Measurements from ENCODE around the gene EBF3. TPM values are rescaled to one million over a fixed set of nuclear protein-coding genes. Genes with fewer than 3 reads are reported as not detected.

Gene EBF3
- total and polyA plus RNA-seq, 2 experiments from 2014 or later: 0.27 to 0.49 TPM

DNA sequence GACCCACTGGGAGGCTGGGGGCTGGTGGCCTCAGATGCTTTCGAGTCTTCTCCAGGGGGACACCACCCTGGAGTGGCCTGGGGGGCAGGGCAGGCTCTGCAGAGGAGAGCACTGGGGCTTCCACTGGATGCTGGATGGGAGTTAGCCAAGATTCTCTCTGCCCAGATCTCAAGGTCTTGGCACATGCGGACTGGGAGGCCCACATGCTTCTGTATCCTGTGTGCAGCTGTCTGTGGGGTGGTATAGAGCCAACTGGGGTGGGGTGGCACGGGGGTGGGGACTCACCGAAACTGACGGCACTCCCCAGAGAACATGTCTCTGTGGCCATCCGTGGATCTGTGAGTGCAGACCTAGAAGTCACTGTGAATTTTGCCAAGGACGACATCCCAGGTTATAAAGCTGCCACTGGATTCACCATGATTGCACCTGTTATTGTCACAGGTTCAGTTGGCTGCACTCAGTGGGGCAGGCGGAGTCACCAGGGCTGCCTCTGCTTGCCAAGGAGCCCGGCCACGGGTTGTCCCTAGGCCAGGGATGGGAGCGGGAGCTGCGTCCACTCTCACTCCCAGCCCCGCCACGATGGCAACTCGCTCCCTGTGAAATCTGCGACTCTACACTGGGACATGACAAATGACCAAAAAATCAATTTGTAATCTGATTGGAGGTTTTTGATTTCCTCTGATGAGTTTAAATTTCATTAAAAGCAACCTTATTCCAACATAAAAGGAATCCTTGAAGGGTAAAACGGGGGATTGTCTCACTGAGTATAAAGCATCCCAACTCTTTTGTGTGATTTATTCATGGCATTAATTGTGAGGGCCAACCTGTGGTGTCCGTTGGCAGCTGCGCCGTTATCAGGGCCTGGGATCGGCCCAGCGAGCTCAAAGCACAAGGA, 131.3 kb downstream of the EBF3 start (continued):
- TF ChIP-seq, protein P1, sequence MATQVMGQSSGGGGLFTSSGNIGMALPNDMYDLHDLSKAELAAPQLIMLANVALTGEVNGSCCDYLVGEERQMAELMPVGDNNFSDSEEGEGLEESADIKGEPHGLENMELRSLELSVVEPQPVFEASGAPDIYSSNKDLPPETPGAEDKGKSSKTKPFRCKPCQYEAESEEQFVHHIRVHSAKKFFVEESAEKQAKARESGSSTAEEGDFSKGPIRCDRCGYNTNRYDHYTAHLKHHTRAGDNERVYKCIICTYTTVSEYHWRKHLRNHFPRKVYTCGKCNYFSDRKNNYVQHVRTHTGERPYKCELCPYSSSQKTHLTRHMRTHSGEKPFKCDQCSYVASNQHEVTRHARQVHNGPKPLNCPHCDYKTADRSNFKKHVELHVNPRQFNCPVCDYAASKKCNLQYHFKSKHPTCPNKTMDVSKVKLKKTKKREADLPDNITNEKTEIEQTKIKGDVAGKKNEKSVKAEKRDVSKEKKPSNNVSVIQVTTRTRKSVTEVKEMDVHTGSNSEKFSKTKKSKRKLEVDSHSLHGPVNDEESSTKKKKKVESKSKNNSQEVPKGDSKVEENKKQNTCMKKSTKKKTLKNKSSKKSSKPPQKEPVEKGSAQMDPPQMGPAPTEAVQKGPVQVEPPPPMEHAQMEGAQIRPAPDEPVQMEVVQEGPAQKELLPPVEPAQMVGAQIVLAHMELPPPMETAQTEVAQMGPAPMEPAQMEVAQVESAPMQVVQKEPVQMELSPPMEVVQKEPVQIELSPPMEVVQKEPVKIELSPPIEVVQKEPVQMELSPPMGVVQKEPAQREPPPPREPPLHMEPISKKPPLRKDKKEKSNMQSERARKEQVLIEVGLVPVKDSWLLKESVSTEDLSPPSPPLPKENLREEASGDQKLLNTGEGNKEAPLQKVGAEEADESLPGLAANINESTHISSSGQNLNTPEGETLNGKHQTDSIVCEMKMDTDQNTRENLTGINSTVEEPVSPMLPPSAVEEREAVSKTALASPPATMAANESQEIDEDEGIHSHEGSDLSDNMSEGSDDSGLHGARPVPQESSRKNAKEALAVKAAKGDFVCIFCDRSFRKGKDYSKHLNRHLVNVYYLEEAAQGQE (IDR thresholded peaks at IDR 0.05; ENCODE audit: unreplicated experiment): no peak
- no peak for TF ChIP-seq EZH2phosphoT487 (IDR thresholded peaks at IDR 0.05; ENCODE audit: unreplicated experiment)
- no peak for TF ChIP-seq POLR2AphosphoS5 (IDR thresholded peaks at IDR 0.05; ENCODE audit: low read depth)
- no peak for TF ChIP-seq ZNF331 (CRISPR knock-in tag; IDR thresholded peaks at IDR 0.05; ENCODE audit: low read depth)

DNA sequence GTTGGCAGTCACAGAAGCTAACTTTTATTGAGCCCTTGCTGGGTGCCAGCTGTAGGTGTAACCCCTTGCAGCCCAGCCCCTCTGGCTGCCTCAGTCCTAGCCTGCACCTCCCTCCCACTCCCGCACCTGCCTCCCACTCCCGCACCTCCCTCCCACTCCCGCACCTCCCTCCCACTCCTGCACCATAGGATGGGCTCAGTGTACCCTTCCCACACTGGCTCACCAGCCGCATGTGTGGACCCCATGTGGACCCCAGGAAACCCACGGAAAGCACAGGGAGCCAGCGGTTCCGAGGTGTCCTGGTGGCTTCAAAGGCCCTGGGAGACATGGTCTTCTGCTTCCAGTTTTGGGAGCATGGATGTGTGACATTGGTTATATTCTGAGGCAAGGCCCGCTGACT, 132.9 kb downstream of the EBF3 start:
- no peak overlapping the region for H3K4me3 Mint-ChIP-seq
- H3K4me2 ChIP-seq: no peak overlapping the region
- no peaks in the 10 kb centered on the region for H3K4me1 Mint-ChIP-seq
- ATAC-seq (no peak), DNase-seq (ENCODE audit: low spot score) (no peak)
- no peak overlapping the region for H2AFZ ChIP-seq
- H3K27me3 ChIP-seq (ENCODE audit: insufficient read depth): no peaks in the 10 kb centered on the region
- no peaks in the 10 kb centered on the region for H3K79me2 ChIP-seq (replicated peaks; ENCODE audit: insufficient read depth)
- H3K4me1 ChIP-seq (ENCODE audit: insufficient read depth): no peaks in the 10 kb centered on the region
- no peaks in the 10 kb centered on the region for H3K9me2 ChIP-seq (ENCODE audit: insufficient read depth)
- no peak overlapping the region for H3K27ac Mint-ChIP-seq
- H3F3A ChIP-seq (replicated peaks; ENCODE audit: low read depth): no peaks in the 10 kb centered on the region
- H3K27me3 Mint-ChIP-seq (ENCODE audit: insufficient read depth, low read depth, poor library complexity): peaks cover 8% of the 10 kb centered on the region
- no peaks in the 10 kb centered on the region for H4K20me1 ChIP-seq (replicated peaks; ENCODE audit: insufficient read depth)
- H3K4me3 ChIP-seq: no peak overlapping the region
- H3K36me3 Mint-ChIP-seq (ENCODE audit: low read depth): no peaks in the 10 kb centered on the region
- H3K9me3 Mint-ChIP-seq: no peaks in the 10 kb centered on the region
- H3K36me3 ChIP-seq (ENCODE audit: insufficient read depth): no peaks in the 10 kb centered on the region
- no peak overlapping the region for H3K27ac ChIP-seq (ENCODE audit: low read depth)
- TF ChIP-seq NANOG (IDR thresholded peaks at IDR 0.05; ENCODE audit: borderline replicate concordance): no peak
- no peak for TF ChIP-seq CTCF (conservative IDR thresholded peaks at IDR 0.05; ENCODE audit: low read depth in 2 of 2)
- no peak for TF ChIP-seq CREB1 (CRISPR knock-in tag; IDR thresholded peaks at IDR 0.05; ENCODE audit: low read depth)
- TF ChIP-seq ZNF114 (CRISPR knock-in tag; IDR thresholded peaks at IDR 0.05): no peak
- no peak for TF ChIP-seq EZH2 (IDR thresholded peaks at IDR 0.05; ENCODE audit: low read depth, unreplicated experiment)
- no peak for TF ChIP-seq POLR2AphosphoS5 (IDR thresholded peaks at IDR 0.05; ENCODE audit: low read depth)
- TF ChIP-seq, protein P1 (IDR thresholded peaks at IDR 0.05; ENCODE audit: unreplicated experiment): no peak
